ENCODE measurements around the gene FGD2. TPM values are rescaled to one million over a fixed set of nuclear protein-coding genes. Genes with fewer than 3 reads are reported as not detected.
A peak's percentile ranks its signal among the peaks of the same experiment; 100 is the strongest.

FGD2 gene
- total and polyA plus RNA-seq, 9 of the 15 experiments (the other 6 are each of a cell fraction or from before 2014, with no cell fraction given): 0.09 TPM; not detected in 8

DNA sequence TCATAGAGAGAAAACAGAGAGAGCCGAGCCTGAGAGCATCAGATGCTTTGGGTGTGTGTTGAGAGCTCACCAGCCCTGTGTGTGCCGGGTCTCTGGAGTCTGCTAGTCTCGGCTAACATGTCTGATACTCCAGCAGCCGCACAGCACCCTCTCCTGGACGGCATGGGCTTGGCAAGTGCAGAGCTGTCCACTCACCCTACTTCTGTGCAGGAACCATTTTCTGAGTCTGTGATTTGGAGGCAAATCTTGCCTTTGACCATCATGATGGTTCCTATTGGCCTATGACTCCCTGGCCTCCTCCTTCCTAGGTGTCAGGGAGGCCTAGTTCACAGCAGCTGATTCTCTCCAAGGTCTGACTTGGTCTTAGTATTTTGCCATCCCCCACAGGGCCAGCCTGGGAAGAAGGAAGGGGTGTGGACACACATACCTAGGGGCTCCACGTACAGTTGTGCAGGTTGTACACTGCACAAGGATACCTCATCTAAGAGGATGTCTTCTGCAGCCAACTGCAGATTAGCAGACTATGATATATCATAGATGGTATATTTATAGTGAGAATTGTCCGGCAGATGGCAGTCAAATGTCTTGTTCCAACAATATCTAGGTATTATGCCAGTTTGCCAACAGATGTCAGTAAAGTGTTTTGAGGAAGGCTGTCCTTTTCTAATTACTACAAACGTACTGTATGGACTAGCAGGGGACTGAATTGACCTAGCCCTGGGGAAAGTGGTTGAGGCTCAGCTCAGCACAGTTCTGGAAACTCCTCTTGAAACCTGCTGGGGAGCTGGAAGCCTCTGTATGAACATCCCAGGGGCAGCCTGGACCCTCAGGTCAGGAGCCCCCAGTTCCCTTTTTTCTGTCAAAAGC, 13.0 kb downstream of the FGD2 start (continued):
- TF ChIP-seq ARID3A (IDR thresholded peaks at IDR 0.05; ENCODE audit: borderline replicate concordance, low read depth, low read length) (peak; percentile 99), ZNF785 (CRISPR knock-in tag; IDR thresholded peaks at IDR 0.05) (no peak), ZNF224 (CRISPR knock-in tag; IDR thresholded peaks at IDR 0.05) (no peak), ZBTB8A (IDR thresholded peaks at IDR 0.05; ENCODE audit: partially characterized antibody) (no peak), MCM5 (IDR thresholded peaks at IDR 0.05; ENCODE audit: low read depth) (no peak), ZNF280B (CRISPR knock-in tag; IDR thresholded peaks at IDR 0.05) (no peak), CCAR2 (IDR thresholded peaks at IDR 0.05; ENCODE audit: low read depth, low read length) (no peak), POLR2A (conservative IDR thresholded peaks at IDR 0.05) (no peak), KLF13 (tag; IDR thresholded peaks at IDR 0.05; ENCODE audit: borderline replicate concordance, low read depth) (peak; percentile 48; the same call in 1 of the 2 replicates), IFI16 (CRISPR knock-in tag; IDR thresholded peaks at IDR 0.05) (no peak), EP400 (IDR thresholded peaks at IDR 0.05) (no peak), PHTF2 (CRISPR knock-in tag; IDR thresholded peaks at IDR 0.05) (no peak), ZNF561 (CRISPR knock-in tag; conservative IDR thresholded peaks at IDR 0.05) (no peak), ZFP30 (CRISPR knock-in tag; IDR thresholded peaks at IDR 0.05; ENCODE audit: borderline replicate concordance) (no peak)
- TF ChIP-seq, protein P1, sequence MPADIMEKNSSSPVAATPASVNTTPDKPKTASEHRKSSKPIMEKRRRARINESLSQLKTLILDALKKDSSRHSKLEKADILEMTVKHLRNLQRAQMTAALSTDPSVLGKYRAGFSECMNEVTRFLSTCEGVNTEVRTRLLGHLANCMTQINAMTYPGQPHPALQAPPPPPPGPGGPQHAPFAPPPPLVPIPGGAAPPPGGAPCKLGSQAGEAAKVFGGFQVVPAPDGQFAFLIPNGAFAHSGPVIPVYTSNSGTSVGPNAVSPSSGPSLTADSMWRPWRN (IDR thresholded peaks at IDR 0.05; ENCODE audit: low read depth): no peak
- TF ChIP-seq, protein P2, sequence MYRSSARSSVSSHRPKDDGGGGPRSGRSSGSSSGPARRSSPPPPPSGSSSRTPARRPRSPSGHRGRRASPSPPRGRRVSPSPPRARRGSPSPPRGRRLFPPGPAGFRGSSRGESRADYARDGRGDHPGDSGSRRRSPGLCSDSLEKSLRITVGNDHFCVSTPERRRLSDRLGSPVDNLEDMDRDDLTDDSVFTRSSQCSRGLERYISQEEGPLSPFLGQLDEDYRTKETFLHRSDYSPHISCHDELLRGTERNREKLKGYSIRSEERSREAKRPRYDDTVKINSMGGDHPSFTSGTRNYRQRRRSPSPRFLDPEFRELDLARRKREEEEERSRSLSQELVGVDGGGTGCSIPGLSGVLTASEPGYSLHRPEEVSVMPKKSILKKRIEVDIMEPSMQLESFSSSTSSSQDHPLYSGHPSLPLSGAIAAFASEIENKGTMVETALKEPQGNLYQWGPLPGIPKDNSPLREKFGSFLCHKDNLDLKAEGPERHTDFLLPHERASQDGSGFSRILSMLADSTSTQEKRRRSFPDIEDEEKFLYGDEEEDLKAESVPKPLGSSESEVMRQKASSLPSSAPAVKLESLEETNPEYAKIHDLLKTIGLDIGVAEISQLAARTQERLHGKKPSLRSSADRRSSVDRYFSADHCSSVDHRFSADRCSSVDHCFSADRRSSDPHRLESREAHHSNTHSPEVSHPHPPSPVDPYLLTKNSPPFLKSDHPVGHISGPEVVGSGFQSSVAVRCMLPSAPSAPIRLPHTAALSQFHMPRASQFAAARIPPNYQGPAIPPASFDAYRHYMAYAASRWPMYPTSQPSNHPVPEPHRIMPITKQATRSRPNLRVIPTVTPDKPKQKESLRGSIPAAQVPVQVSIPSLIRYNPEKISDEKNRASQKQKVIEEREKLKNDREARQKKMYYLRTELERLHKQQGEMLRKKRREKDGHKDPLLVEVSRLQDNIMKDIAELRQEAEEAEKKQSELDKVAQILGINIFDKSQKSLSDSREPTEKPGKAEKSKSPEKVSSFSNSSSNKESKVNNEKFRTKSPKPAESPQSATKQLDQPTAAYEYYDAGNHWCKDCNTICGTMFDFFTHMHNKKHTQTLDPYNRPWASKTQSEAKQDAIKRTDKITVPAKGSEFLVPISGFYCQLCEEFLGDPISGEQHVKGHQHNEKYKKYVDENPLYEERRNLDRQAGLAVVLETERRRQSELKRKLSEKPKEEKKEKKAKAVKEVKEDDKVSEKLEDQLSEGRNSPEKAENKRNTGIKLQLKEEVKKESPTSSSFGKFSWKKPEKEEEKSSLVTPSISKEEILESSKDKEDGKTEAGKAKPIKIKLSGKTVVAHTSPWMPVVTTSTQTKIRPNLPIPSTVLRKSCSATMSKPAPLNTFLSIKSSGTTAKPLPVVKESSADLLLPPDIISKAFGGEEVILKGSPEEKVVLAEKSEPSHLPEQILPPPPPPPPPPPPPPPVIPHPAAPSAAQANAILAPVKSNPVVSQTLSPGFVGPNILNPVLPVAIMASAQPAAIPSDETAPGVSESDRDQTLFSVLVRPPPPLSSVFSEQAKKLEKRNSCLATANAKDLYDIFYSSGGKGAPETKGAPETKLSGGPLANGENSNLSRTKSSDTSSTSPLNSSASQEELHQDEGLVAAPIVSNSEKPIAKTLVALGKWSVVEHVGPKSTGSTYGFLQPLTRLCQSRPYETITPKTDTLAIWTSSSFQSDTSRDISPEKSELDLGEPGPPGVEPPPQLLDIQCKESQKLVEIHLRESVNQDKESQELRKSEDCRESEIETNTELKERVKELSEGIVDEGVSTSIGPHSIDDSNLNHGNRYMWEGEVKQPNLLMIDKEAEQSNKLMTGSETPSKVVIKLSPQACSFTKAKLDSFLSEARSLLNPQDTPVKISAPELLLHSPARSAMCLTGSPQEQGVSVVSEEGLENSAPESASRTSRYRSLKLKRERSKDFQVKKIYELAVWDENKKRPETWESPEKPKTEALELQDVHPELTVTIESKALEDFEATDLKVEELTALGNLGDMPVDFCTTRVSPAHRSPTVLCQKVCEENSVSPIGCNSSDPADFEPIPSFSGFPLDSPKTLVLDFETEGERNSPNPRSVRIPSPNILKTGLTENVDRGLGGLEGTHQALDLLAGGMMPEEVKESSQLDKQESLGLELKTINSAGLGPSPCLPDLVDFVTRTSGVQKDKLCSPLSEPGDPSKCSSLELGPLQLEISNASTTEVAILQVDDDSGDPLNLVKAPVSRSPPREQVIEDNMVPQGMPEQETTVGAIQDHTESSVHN (IDR thresholded peaks at IDR 0.05; ENCODE audit: borderline replicate concordance in 1 of 2, low read depth in 1 of 2): no peak
